A549 (cell line): ENCODE results near the gene SMAD9. TPM values are rescaled to one million over a fixed set of nuclear protein-coding genes. Genes with fewer than 3 reads are reported as not detected.
"Not testable (repeated sequence)": the region's sequence is repeated elsewhere in the genome, so short reads cannot be mapped to it uniquely, and the experiment has no call there.

Source experiments
- ATAC-seq, 2 experiments: fragments of 200-7000 bp in 1 of 2; fragments of >200 bp in 1 of 2; cut with Nextera tagmentation in 1 of 2; cut with Tn5 transposase in 1 of 2; 3 replicates each; pipeline versions ENCODE4 v1.8.0 to v1.9.1; 2018 to 2020; ENCODE audit warnings: mild to moderate bottlenecking in 1 of 2, moderate library complexity in 1 of 2
- CTCF ChIA-PET: fragments of 300-600 bp; sonication (Branson Sonifier 250); formaldehyde crosslinking; extraction: SDS; loops from one replicate; lab custom pipeline; 2021; ENCODE audit warnings: antibody characterized with exemption, inconsistent platforms; lab: Yijun Ruan, JAX
- POLR2A ChIA-PET: fragments of 350-600 bp; formaldehyde crosslinking; extraction: SDS; loops from one replicate; lab custom pipeline; 2021; ENCODE audit warnings: antibody characterized with exemption, inconsistent platforms; lab: Yijun Ruan, JAX
- DNase-seq, 2 experiments: peaks; one replicate each; pipeline versions ENCODE4 v3.0.0 to v3.0.0-alpha.2; 2011 to 2016; ENCODE audit warnings: low read depth in 1 of 2, low spot score in 1 of 2
- FAIRE-seq: peaks from 2 replicates; lab custom pipeline; 2011; peaks lifted over from hg19 to GRCh38; lab: Jason Lieb, UNC
- H3K27ac ChIP-seq, 2 experiments: fragments of >200 bp; sonication (Bioruptor Twin); formaldehyde crosslinking; 3 replicates each; pipeline ENCODE4 v1.5.1; 2016 to 2017
- H3K4me1 ChIP-seq: fragments of >200 bp; sonication (Bioruptor Twin); formaldehyde crosslinking; 3 replicates; pipeline ENCODE4 v1.6.1; 2016
- H3K4me2 ChIP-seq: fragments of >200 bp; sonication (Bioruptor Twin); formaldehyde crosslinking; 3 replicates; pipeline ENCODE4 v1.6.1; 2016
- H3K4me3 ChIP-seq: fragments of >200 bp; sonication (Bioruptor Twin); formaldehyde crosslinking; 3 replicates; pipeline ENCODE4 v1.5.1; 2016
- H3K9me3 ChIP-seq: fragments of >200 bp; sonication (Bioruptor Twin); formaldehyde crosslinking; 3 replicates; pipeline ENCODE4 v1.6.1; 2016
- BHLHE40 ChIP-seq: IDR thresholded peaks from 2 replicates; pipeline ENCODE4 v1.6.1; 2012; ENCODE audit warnings: low read depth, low read length, inconsistent platforms
- CBX2 ChIP-seq: fragments of 200-600 bp; sonication (generic); IDR thresholded peaks from 2 replicates; pipeline ENCODE4 v1.6.1; 2016; ENCODE audit warnings: low read depth, mild to moderate bottlenecking, borderline replicate concordance
- CHD2 ChIP-seq: fragments of 150-350 bp; IDR thresholded peaks from 2 replicates; pipeline ENCODE4 v1.6.1; 2014; ENCODE audit warnings: low read length; ENCODE audit not compliant: partially characterized antibody
- EHF ChIP-seq: fragments of 250-450 bp; sonication (Bioruptor Pico); IDR thresholded peaks from 2 replicates; pipeline ENCODE4 v1.5.0; 2020; ENCODE audit warnings: mild to moderate bottlenecking
- EHMT2 ChIP-seq: fragments of 200-600 bp; sonication (generic); IDR thresholded peaks from 2 replicates; pipeline ENCODE4 v1.6.1; 2016; ENCODE audit warnings: antibody characterized with exemption, low read depth, mild to moderate bottlenecking, moderate library complexity
- ESRRA ChIP-seq: fragments of 150-350 bp; IDR thresholded peaks from 2 replicates; pipeline ENCODE4 v1.6.1; 2014; ENCODE audit warnings: mild to moderate bottlenecking, low read length, borderline replicate concordance
- FOSB ChIP-seq: fragments of 250-450 bp; sonication (Bioruptor Pico); IDR thresholded peaks from 2 replicates; pipeline ENCODE4 v1.5.0; 2020; ENCODE audit warnings: mild to moderate bottlenecking, moderate library complexity
- GATA3 ChIP-seq: IDR thresholded peaks from 2 replicates; pipeline ENCODE4 v1.6.1; 2012; ENCODE audit warnings: borderline replicate concordance
- JUN ChIP-seq, 2 experiments: fragments of >200 bp; sonication (Bioruptor Twin); formaldehyde crosslinking; IDR thresholded peaks; 2 replicates in 1 of 2; 3 replicates in 1 of 2; pipeline ENCODE4 v1.6.1; 2016 to 2017
- KDM5A ChIP-seq: fragments of 200-600 bp; sonication (generic); IDR thresholded peaks from 2 replicates; pipeline ENCODE4 v1.6.1; 2016; ENCODE audit warnings: antibody characterized with exemption, mild to moderate bottlenecking
- MAFK ChIP-seq: fragments of 450-650 bp; IDR thresholded peaks from 2 replicates; pipeline ENCODE4 v1.6.1; 2014; ENCODE audit not compliant: partially characterized antibody
- MAZ ChIP-seq: fragments of 150-350 bp; IDR thresholded peaks from 2 replicates; pipeline ENCODE4 v1.6.1; 2014; ENCODE audit warnings: antibody characterized with exemption, low read depth, low read length, borderline replicate concordance
- MYC ChIP-seq: IDR thresholded peaks from 2 replicates; pipeline ENCODE4 v1.6.1; 2012; ENCODE audit warnings: mild to moderate bottlenecking, inconsistent platforms, low read length, improper control_type of control experiment, borderline replicate concordance
- NFE2L2 ChIP-seq: fragments of 150-350 bp; conservative IDR thresholded peaks from 2 replicates; pipeline ENCODE4 v1.6.1; 2014; ENCODE audit warnings: low read length
- NR3C1 ChIP-seq: fragments of >200 bp; sonication (Bioruptor Twin); formaldehyde crosslinking; IDR thresholded peaks from 3 replicates; pipeline ENCODE4 v1.6.1; 2017
- PHF8 ChIP-seq: fragments of 200-600 bp; sonication (generic); IDR thresholded peaks from 2 replicates; pipeline ENCODE4 v1.6.1; 2016; ENCODE audit warnings: low read depth, mild to moderate bottlenecking, antibody characterized with exemption, moderate library complexity, borderline replicate concordance
- RAD21 ChIP-seq, 2 experiments: fragments of >200 bp in 1 of 2; sonication (Bioruptor Twin) in 1 of 2; formaldehyde crosslinking in 1 of 2; IDR thresholded peaks in 1 of 2; conservative IDR thresholded peaks in 1 of 2; 2 replicates in 1 of 2; 3 replicates in 1 of 2; pipeline ENCODE4 v1.6.1; 2012 to 2018; ENCODE audit warnings: inconsistent platforms in 1 of 2
- RCOR1 ChIP-seq: fragments of 150-350 bp; IDR thresholded peaks from 2 replicates; pipeline ENCODE4 v1.6.1; 2014; ENCODE audit warnings: antibody characterized with exemption, low read length, low read depth
- RFX5 ChIP-seq: fragments of 450-650 bp; IDR thresholded peaks from 2 replicates; pipeline ENCODE4 v1.7.1; 2014; ENCODE audit warnings: antibody characterized with exemption, mild to moderate bottlenecking, moderate library complexity
- RNF2 ChIP-seq: fragments of 200-600 bp; sonication (generic); IDR thresholded peaks from 2 replicates; pipeline ENCODE4 v1.6.1; 2016; ENCODE audit warnings: low read depth, mild to moderate bottlenecking, antibody characterized with exemption, moderate library complexity, borderline replicate concordance
- ZC3H11A ChIP-seq: fragments of 450-650 bp; IDR thresholded peaks from 2 replicates; pipeline ENCODE4 v1.6.1; 2014; ENCODE audit warnings: antibody characterized with exemption, mild to moderate bottlenecking
- ZNF302 ChIP-seq: fragments of 250-450 bp; sonication (Bioruptor Pico); IDR thresholded peaks from 2 replicates; pipeline ENCODE4 v1.9.0; 2021; ENCODE audit warnings: inconsistent platforms, mild to moderate bottlenecking, moderate library complexity
- WGBS: methylation state at CpG from one replicate; pipeline ENCODE4 v1.1.6; 2017; ENCODE audit errors: missing lambda C conversion rate; 5-methylcytosine and 5-hydroxymethylcytosine counted together
- polyA plus RNA-seq, 4 experiments: library from polyadenylated mRNA; depleted of rRNA in 3 of 4; stranded (reverse); fragments of >200 nt; fragmentation: RNase III in 1 of 4; extraction: RNeasy Plus Mini Kit Qiagen cat#74134 plus additional on column Dnase treatment in 1 of 4; gene quantifications; 2 replicates in 3 of 4; 3 replicates in 1 of 4; pipeline ENCODE4 v1.2.3, GENCODE V29; 2011 to 2017
- TF ChIP-seq, protein P1 (sequence below): fragments of >200 bp; sonication (Bioruptor Twin); formaldehyde crosslinking; IDR thresholded peaks from 2 replicates; pipeline ENCODE4 v1.6.1; 2016
- TF ChIP-seq, protein P2 (sequence below): fragments of 200-600 bp; sonication (generic); IDR thresholded peaks from 2 replicates; pipeline ENCODE4 v1.6.1; 2016; ENCODE audit warnings: antibody characterized with exemption, mild to moderate bottlenecking, moderate library complexity
- TF ChIP-seq, protein P3 (sequence below): fragments of 250-450 bp; sonication (Bioruptor Pico); IDR thresholded peaks from 2 replicates; pipeline ENCODE4 v1.5.0; 2021; ENCODE audit warnings: mild to moderate bottlenecking, moderate library complexity, borderline replicate concordance
- TF ChIP-seq, protein P4 (sequence below): IDR thresholded peaks from 2 replicates; pipeline ENCODE4 v1.6.1; 2012
- TF ChIP-seq, protein P5 (sequence below): IDR thresholded peaks from 2 replicates; pipeline ENCODE4 v1.6.1; 2012; ENCODE audit warnings: low read depth, borderline replicate concordance
- TF ChIP-seq, protein P6 (sequence below): fragments of 150-350 bp; IDR thresholded peaks from 2 replicates; pipeline ENCODE4 v1.6.1; 2014; ENCODE audit warnings: low read depth, mild to moderate bottlenecking, low read length

SMAD9 gene
- polyA plus RNA-seq, 2 of the 4 experiments (the other 2 are of a cell fraction) = 0.04 to 0.06 TPM

DNA sequence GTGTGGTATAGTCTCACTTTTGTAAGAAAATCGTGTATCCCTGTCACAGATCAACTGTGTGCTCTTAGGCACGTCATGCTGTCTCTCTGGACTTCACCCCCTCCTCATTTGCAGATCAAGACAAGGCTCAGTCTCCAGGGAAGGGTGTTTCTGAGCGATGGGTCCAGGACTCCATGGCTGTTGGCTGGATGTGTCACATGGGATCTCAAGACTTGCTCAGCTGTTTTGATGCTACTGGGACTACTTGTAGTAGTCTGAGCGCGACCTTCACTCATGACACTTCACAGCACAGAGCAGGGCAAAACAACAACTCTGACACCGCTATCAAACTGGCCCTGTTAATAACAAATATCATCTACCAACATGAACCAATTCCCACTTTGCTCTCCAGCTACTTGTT is 36.2 kb downstream of the SMAD9 start:
- H3K27ac ChIP-seq = no peak overlapping the region
- no peak for DNase-seq
- CTCF ChIA-PET = no interaction called here
- no peak overlapping the region for H3K4me3 ChIP-seq
- 43% methylated on average over 6 of the region's 6 CpGs for WGBS
- no peak for FAIRE-seq
- ATAC-seq = no peak
- H3K4me1 ChIP-seq = no peaks in the 10 kb centered on the region
- TF ChIP-seq GATA3 = no peak
- TF ChIP-seq, protein P1, sequence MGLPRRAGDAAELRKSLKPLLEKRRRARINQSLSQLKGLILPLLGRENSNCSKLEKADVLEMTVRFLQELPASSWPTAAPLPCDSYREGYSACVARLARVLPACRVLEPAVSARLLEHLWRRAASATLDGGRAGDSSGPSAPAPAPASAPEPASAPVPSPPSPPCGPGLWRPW = no peak
- TF ChIP-seq, protein P2, sequence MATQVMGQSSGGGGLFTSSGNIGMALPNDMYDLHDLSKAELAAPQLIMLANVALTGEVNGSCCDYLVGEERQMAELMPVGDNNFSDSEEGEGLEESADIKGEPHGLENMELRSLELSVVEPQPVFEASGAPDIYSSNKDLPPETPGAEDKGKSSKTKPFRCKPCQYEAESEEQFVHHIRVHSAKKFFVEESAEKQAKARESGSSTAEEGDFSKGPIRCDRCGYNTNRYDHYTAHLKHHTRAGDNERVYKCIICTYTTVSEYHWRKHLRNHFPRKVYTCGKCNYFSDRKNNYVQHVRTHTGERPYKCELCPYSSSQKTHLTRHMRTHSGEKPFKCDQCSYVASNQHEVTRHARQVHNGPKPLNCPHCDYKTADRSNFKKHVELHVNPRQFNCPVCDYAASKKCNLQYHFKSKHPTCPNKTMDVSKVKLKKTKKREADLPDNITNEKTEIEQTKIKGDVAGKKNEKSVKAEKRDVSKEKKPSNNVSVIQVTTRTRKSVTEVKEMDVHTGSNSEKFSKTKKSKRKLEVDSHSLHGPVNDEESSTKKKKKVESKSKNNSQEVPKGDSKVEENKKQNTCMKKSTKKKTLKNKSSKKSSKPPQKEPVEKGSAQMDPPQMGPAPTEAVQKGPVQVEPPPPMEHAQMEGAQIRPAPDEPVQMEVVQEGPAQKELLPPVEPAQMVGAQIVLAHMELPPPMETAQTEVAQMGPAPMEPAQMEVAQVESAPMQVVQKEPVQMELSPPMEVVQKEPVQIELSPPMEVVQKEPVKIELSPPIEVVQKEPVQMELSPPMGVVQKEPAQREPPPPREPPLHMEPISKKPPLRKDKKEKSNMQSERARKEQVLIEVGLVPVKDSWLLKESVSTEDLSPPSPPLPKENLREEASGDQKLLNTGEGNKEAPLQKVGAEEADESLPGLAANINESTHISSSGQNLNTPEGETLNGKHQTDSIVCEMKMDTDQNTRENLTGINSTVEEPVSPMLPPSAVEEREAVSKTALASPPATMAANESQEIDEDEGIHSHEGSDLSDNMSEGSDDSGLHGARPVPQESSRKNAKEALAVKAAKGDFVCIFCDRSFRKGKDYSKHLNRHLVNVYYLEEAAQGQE = no peak
- TF ChIP-seq ZNF302 = no peak
- no peak for TF ChIP-seq CHD2
- TF ChIP-seq MAZ = no peak
- no peak for TF ChIP-seq RFX5
- no peak for TF ChIP-seq RAD21 (conservative IDR thresholded peaks at IDR 0.05 in 1 of 2, IDR thresholded peaks at IDR 0.05 in 1 of 2)
- no peak for TF ChIP-seq BHLHE40
- TF ChIP-seq, protein P3, sequence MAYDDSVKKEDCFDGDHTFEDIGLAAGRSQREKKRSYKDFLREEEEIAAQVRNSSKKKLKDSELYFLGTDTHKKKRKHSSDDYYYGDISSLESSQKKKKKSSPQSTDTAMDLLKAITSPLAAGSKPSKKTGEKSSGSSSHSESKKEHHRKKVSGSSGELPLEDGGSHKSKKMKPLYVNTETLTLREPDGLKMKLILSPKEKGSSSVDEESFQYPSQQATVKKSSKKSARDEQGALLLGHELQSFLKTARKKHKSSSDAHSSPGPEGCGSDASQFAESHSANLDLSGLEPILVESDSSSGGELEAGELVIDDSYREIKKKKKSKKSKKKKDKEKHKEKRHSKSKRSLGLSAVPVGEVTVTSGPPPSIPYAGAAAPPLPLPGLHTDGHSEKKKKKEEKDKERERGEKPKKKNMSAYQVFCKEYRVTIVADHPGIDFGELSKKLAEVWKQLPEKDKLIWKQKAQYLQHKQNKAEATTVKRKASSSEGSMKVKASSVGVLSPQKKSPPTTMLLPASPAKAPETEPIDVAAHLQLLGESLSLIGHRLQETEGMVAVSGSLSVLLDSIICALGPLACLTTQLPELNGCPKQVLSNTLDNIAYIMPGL (CRISPR knock-in tag) = no peak
- TF ChIP-seq RNF2 = no peak
- TF ChIP-seq RCOR1 = no peak
- TF ChIP-seq NFE2L2 = no peak
- TF ChIP-seq, protein P4, sequence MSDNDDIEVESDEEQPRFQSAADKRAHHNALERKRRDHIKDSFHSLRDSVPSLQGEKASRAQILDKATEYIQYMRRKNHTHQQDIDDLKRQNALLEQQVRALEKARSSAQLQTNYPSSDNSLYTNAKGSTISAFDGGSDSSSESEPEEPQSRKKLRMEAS = no peak
- TF ChIP-seq FOSB (CRISPR knock-in tag) = no peak
- TF ChIP-seq NR3C1 = no peak
- no peak for TF ChIP-seq KDM5A
- TF ChIP-seq MYC = no peak
- no peak overlapping the region for H3K4me2 ChIP-seq
- no peaks in the 10 kb centered on the region for H3K9me3 ChIP-seq
- POLR2A ChIA-PET = no interaction called here

DNA sequence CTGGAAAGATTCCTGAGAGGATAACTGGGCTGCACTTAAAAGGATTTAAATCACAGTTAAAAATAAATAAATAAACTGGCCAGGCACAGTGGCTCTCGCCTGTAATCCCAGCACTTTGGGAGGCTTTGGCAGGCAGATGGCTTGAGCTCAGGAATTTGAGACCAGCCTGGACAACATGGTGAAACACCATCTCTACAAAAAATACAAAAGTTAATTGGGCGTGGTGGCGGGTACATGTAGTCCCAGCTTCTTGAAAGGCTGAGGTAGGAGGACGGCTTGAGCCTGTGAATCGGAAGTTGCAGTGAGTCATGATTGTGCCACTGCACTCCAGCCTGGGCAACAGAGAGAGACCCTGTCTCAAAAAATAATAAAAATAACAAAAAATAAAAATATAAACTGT is 36.6 kb downstream of the SMAD9 start:
- H3K4me1 ChIP-seq, CTCF ChIA-PET, H3K27ac ChIP-seq, FAIRE-seq, DNase-seq, H3K4me2 ChIP-seq, POLR2A ChIA-PET, H3K4me3 ChIP-seq, ATAC-seq, H3K9me3 ChIP-seq: not testable (repeated sequence)
- 81% methylated on average over 5 of the region's 5 CpGs for WGBS

DNA sequence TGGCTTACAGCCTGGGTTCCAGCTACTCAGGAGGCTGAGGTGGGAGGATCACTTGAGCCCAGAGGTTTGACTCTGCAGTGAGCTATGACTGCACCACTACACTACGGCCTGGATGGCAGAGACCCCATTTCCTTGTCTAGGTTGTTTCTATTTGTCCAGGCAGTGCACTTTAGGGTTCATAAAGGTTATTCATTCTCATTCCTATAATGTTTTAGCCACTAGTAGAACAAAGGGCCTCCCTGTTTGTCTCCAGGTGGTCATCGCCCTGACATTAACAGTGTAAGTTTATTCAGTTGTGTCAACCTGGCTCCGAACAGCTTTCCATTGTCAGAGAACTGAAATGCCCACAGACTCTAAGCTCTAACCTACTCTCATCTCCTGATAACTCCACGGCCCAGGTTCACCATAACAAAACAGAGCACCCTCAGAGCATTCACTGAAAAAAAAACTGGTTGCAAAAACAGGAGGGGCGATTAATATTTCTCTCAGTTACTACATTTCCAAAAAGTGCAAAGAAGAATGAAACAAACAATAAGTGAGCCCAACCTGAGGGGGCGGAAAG is 37.1 kb downstream of the SMAD9 start:
- H3K4me1 ChIP-seq = no peaks in the 10 kb centered on the region
- ChIA-PET POLR2A (no interaction called here), CTCF (no interaction called here)
- FAIRE-seq (no peak), DNase-seq (no peak), ATAC-seq (no peak)
- H3K9me3 ChIP-seq = no peaks in the 10 kb centered on the region
- H3K27ac ChIP-seq = no peak overlapping the region
- no peak overlapping the region for H3K4me3 ChIP-seq
- no peak overlapping the region for H3K4me2 ChIP-seq
- WGBS = 60% methylated on average over 6 of the region's 6 CpGs
- no peak for TF ChIP-seq EHMT2
- TF ChIP-seq, protein P5, sequence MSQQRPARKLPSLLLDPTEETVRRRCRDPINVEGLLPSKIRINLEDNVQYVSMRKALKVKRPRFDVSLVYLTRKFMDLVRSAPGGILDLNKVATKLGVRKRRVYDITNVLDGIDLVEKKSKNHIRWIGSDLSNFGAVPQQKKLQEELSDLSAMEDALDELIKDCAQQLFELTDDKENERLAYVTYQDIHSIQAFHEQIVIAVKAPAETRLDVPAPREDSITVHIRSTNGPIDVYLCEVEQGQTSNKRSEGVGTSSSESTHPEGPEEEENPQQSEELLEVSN = no peak
- no peak for TF ChIP-seq JUN (IDR thresholded peaks at IDR 0.05)
- no peak for TF ChIP-seq MAFK
- TF ChIP-seq ESRRA = no peak
- TF ChIP-seq ZC3H11A = no peak
- no peak for TF ChIP-seq PHF8
- TF ChIP-seq, protein P6, sequence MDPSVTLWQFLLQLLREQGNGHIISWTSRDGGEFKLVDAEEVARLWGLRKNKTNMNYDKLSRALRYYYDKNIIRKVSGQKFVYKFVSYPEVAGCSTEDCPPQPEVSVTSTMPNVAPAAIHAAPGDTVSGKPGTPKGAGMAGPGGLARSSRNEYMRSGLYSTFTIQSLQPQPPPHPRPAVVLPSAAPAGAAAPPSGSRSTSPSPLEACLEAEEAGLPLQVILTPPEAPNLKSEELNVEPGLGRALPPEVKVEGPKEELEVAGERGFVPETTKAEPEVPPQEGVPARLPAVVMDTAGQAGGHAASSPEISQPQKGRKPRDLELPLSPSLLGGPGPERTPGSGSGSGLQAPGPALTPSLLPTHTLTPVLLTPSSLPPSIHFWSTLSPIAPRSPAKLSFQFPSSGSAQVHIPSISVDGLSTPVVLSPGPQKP = no peak
- TF ChIP-seq EHF (CRISPR knock-in tag) = no peak
- TF ChIP-seq CBX2 = no peak
